Measurements from ENCODE around the gene RANBP17. TPM values are rescaled to one million over a fixed set of nuclear protein-coding genes. Genes with fewer than 3 reads are reported as not detected.
"Not testable (repeated sequence)": the region's sequence is repeated elsewhere in the genome, so short reads cannot be mapped to it uniquely, and the experiment has no call there.

RANBP17 gene
- total and polyA plus RNA-seq, 12 donors, result 5.5 to 119 (median 22.2) TPM

GRCh38 chr5:170819824-170820223 lies 42.0 kb upstream of the RANBP17 start:
- TF ChIP-seq, protein P1, sequence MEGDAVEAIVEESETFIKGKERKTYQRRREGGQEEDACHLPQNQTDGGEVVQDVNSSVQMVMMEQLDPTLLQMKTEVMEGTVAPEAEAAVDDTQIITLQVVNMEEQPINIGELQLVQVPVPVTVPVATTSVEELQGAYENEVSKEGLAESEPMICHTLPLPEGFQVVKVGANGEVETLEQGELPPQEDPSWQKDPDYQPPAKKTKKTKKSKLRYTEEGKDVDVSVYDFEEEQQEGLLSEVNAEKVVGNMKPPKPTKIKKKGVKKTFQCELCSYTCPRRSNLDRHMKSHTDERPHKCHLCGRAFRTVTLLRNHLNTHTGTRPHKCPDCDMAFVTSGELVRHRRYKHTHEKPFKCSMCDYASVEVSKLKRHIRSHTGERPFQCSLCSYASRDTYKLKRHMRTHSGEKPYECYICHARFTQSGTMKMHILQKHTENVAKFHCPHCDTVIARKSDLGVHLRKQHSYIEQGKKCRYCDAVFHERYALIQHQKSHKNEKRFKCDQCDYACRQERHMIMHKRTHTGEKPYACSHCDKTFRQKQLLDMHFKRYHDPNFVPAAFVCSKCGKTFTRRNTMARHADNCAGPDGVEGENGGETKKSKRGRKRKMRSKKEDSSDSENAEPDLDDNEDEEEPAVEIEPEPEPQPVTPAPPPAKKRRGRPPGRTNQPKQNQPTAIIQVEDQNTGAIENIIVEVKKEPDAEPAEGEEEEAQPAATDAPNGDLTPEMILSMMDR (IDR thresholded peaks at IDR 0.05), result no peak
- no peak for TF ChIP-seq POLR2A (IDR thresholded peaks at IDR 0.05)
- no peaks in the 10 kb centered on the region for H3K9me3 ChIP-seq (replicated peaks in 1 of 3)
- H3K27me3 ChIP-seq, result no peaks in the 10 kb centered on the region
- no peaks in the 10 kb centered on the region for H3K4me1 ChIP-seq (replicated peaks in 1 of 2)
- H3K27ac ChIP-seq, result no peak overlapping the region
- peak in 1 of 7 donors; percentile 5 for DNase-seq
- intact Hi-C loops (cut with DNase I), result no loop called here
- no peaks in the 10 kb centered on the region for H3K36me3 ChIP-seq (replicated peaks in 1 of 2)
- H3K4me3 ChIP-seq, result no peak overlapping the region

DNA sequence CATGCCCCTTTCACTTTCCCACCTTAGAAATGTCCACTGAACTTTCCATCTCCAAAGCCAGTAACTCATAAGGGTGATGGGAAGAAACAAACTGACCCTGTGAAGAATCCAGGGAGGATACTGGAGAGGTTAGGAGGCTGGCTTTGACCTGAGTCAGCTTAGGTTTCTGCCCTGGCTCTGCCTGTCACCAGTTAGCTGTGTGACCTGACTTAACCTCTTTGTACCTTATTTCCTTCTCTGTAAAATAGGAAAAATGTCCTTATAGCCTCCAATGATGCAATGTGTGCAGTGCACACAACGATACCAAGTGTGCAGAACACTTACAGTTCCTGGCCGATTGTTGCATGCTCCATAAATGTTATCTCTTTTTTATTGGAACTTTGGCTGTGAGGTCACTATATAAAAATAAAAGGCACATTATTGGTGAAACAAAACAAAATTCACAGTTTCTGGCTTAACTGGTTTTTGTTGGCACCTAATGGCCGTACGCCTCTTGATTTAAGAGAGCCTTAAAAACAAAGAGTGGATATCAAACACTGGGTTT lies 40.5 kb upstream of the RANBP17 start:
- Histone ChIP-seq H3K4me3 (no peak overlapping the region), H3K4me1 (replicated peaks in 1 of 2) (no peaks in the 10 kb centered on the region), H3K36me3 (replicated peaks in 1 of 2) (no peaks in the 10 kb centered on the region), H3K27me3 (no peaks in the 10 kb centered on the region), H3K27ac (no peak overlapping the region), H3K9me3 (replicated peaks in 1 of 3) (no peaks in the 10 kb centered on the region)
- 69 to 84% (median 79%) methylated on average over 4 of the region's 4 CpGs for WGBS, 4 donors
- DNase-seq, result no peak
- TF ChIP-seq, protein P1 (IDR thresholded peaks at IDR 0.05), result no peak
- TF ChIP-seq POLR2A (IDR thresholded peaks at IDR 0.05), result no peak
- intact Hi-C loops (cut with DNase I), result no loop called here

DNA sequence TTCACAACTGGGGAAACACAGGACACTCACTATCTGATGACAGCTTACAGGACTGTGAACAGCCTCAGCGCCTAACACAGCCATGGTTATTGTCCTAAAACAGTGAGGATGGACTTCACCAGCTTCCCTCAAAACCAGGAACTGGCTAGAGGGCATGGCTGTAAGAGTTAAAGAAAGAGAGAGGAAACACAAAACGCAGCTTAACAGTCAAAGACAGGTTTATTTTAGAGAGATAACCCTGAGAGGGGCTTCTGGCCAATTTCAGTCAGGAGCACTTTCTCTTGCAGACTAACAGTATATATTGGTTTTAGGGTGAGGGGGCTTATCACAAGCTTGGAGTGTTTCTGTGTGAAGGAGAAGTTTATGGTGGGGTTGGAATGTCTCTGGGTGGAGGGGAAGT lies 35.7 kb upstream of the RANBP17 start:
- no peak for DNase-seq
- Histone ChIP-seq H3K4me3 (no peak overlapping the region), H3K27ac (no peak overlapping the region), H3K4me1 (replicated peaks in 1 of 2) (no peaks in the 10 kb centered on the region), H3K27me3 (no peaks in the 10 kb centered on the region), H3K9me3 (replicated peaks in 1 of 3) (no peaks in the 10 kb centered on the region), H3K36me3 (replicated peaks in 1 of 2) (no peaks in the 10 kb centered on the region)
- WGBS, 4 donors, result 75 to 82% (median 79%) methylated on average over 2 of the region's 2 CpGs
- intact Hi-C loops (cut with DNase I), result no loop called here
- TF ChIP-seq, protein P1 (IDR thresholded peaks at IDR 0.05), result no peak
- no peak for TF ChIP-seq POLR2A (IDR thresholded peaks at IDR 0.05)

GRCh38 chr5:170832241-170832640 lies 29.6 kb upstream of the RANBP17 start:
- WGBS, 4 donors, result 81 to 89% (median 86%) methylated on average over 6 to 7 of the region's 7 CpGs
- Histone ChIP-seq H3K36me3 (replicated peaks in 1 of 2) (no peaks in the 10 kb centered on the region), H3K4me3 (no peak overlapping the region), H3K27ac (no peak overlapping the region), H3K9me3 (replicated peaks in 1 of 3) (no peaks in the 10 kb centered on the region), H3K27me3 (no peaks in the 10 kb centered on the region), H3K4me1 (replicated peaks in 1 of 2) (no peaks in the 10 kb centered on the region)
- TF ChIP-seq, protein P1 (IDR thresholded peaks at IDR 0.05), result no peak
- no peak for TF ChIP-seq POLR2A (IDR thresholded peaks at IDR 0.05)
- no peak for DNase-seq
- intact Hi-C loops (cut with DNase I), result no loop called here

DNA sequence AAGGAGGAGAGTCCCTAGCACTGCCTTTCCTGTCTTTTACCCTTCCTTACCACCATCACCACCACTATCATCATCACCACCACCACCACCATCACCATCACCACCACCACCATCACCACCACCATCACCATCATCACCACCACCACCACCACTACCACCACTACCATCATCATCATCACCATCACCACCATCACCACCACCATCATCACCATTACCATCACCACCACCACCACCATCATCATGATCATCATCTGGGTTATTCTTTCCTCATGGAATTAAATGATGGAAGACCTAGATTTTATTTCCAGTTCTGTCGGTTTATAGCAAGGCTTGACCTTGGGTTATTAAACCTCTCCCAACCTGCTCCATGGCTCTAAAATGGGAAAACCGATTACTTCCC lies 27.8 kb upstream of the RANBP17 start:
- H3K4me3 ChIP-seq; H3K36me3 ChIP-seq (replicated peaks in 1 of 2); H3K27ac ChIP-seq; DNase-seq; H3K9me3 ChIP-seq (replicated peaks in 1 of 3); H3K27me3 ChIP-seq; H3K4me1 ChIP-seq (replicated peaks in 1 of 2); intact Hi-C loops (cut with DNase I): not testable (repeated sequence)
- WGBS, 4 donors, result 74 to 77% (median 75%) methylated on average over 2 of the region's 2 CpGs
